H1 (cell line): Measurements from ENCODE around the gene TMC4. TPM values are rescaled to one million over a fixed set of nuclear protein-coding genes. Genes with fewer than 3 reads are reported as not detected.
A peak's percentile ranks its signal among the peaks of the same experiment; 100 is the strongest.

ENCODE experiments used
- CTCF ChIA-PET: fragments of 300-600 bp; sonication (Branson Sonifier 250); formaldehyde crosslinking; loops from one replicate; lab custom pipeline; 2021; ENCODE audit not compliant: partially characterized antibody; lab: Charles Lee
- POLR2A ChIA-PET: fragments of 300-600 bp; sonication (Branson Sonifier 250); formaldehyde crosslinking; loops from one replicate; lab custom pipeline; 2021; ENCODE audit warnings: inconsistent platforms; ENCODE audit not compliant: partially characterized antibody; lab: Charles Lee
- DNase-seq, 2 experiments: peaks; one replicate each; pipeline versions ENCODE4 v3.0.0 to v3.0.0-alpha.2; 2010 to 2022; ENCODE audit warnings: low spot score in 2 of 2, low read depth in 1 of 2, mixed read lengths in 1 of 2
- FAIRE-seq: peaks from 2 replicates; lab custom pipeline; 2011; peaks lifted over from hg19 to GRCh38; lab: Jason Lieb, UNC
- H2AFZ ChIP-seq: 2 replicates; pipeline ENCODE4 v1.8.1; 2012; ENCODE audit warnings: low read length, inconsistent platforms
- H2AK5ac ChIP-seq: 2 replicates; pipeline ENCODE4 v1.6.1; 2013; ENCODE audit warnings: low read depth, low read length
- H2BK120ac ChIP-seq: replicated peaks from 2 replicates; pipeline ENCODE3; 2013; ENCODE audit warnings: low read depth, low read length, inconsistent platforms
- H2BK12ac ChIP-seq: 2 replicates; pipeline ENCODE4 v1.6.1; 2013; ENCODE audit warnings: low read depth, low read length
- H2BK15ac ChIP-seq: 2 replicates; pipeline ENCODE4 v1.6.1; 2013; ENCODE audit warnings: low read length
- H2BK20ac ChIP-seq: 2 replicates; pipeline ENCODE4 v1.6.1; 2013; ENCODE audit warnings: low read length
- H2BK5ac ChIP-seq: 2 replicates; pipeline ENCODE4 v1.6.1; 2013; ENCODE audit warnings: low read depth, low read length
- H3K14ac ChIP-seq: 2 replicates; pipeline ENCODE4 v1.6.1; 2013; ENCODE audit warnings: inconsistent platforms; ENCODE audit not compliant: insufficient read length
- H3K18ac ChIP-seq: 2 replicates; pipeline ENCODE4 v1.6.1; 2013; ENCODE audit warnings: low read length; ENCODE audit errors: extremely low read depth
- H3K23ac ChIP-seq: 2 replicates; pipeline ENCODE4 v1.6.1; 2013; ENCODE audit warnings: inconsistent platforms; ENCODE audit not compliant: insufficient read length
- H3K23me2 ChIP-seq: 2 replicates; pipeline ENCODE4 v1.6.1; 2013; ENCODE audit warnings: low read depth, low read length
- H3K27ac ChIP-seq: 2 replicates; pipeline ENCODE4 v1.6.1; 2011; ENCODE audit warnings: low read depth, low read length, inconsistent platforms
- H3K27me3 ChIP-seq, 4 experiments: replicated peaks in 1 of 4; 1 replicate in 1 of 4; 2 replicates in 3 of 4; pipeline versions ENCODE4 v1.6.1 to v1.8.1; 2011 to 2013; ENCODE audit warnings: low read length in 3 of 4, mild to moderate bottlenecking in 3 of 4, inconsistent platforms in 2 of 4, mixed read lengths in 2 of 4, moderate library complexity in 1 of 4; ENCODE audit not compliant: control insufficient read depth in 3 of 4, insufficient read depth in 3 of 4; ENCODE audit errors: extremely low read depth in 1 of 4
- H3K36me3 ChIP-seq, 4 experiments: 2 replicates each; pipeline versions ENCODE4 v1.6.1 to v1.8.1; 2011 to 2013; ENCODE audit warnings: mild to moderate bottlenecking in 4 of 4, low read length in 3 of 4, moderate library complexity in 2 of 4, control low read depth in 1 of 4, inconsistent platforms in 1 of 4; ENCODE audit not compliant: insufficient read depth in 4 of 4, control insufficient read depth in 2 of 4
- H3K4ac ChIP-seq: replicated peaks from 2 replicates; pipeline ENCODE3; 2013; ENCODE audit warnings: low read length, low read depth, mixed read lengths, inconsistent platforms; ENCODE audit not compliant: insufficient read length
- H3K4me1 ChIP-seq, 4 experiments: replicated peaks in 1 of 4; 1 replicate in 1 of 4; 2 replicates in 3 of 4; pipeline versions ENCODE4 v1.6.1 to v1.8.1; 2011 to 2013; ENCODE audit warnings: low read length in 3 of 4, inconsistent platforms in 2 of 4, mixed read lengths in 1 of 4; ENCODE audit not compliant: insufficient read depth in 4 of 4, control insufficient read depth in 3 of 4
- H3K4me2 ChIP-seq, 2 experiments: 2 replicates each; pipeline versions ENCODE4 v1.6.1 to v1.8.1; 2011 to 2013; ENCODE audit warnings: low read depth in 2 of 2, low read length in 2 of 2, control low read depth in 1 of 2, inconsistent platforms in 1 of 2, mild to moderate bottlenecking in 1 of 2; ENCODE audit not compliant: insufficient read depth in 1 of 2
- H3K4me3 ChIP-seq, 4 experiments: fragments of 200-600, 300-600 bp in 1 of 4; sonication (generic), shearing (Covaris generic), sonication (Bioruptor Twin) in 1 of 4; 2 replicates each; pipeline versions ENCODE4 v1.5.1 to v1.8.1; 2011 to 2016; ENCODE audit warnings: low read length in 4 of 4, low read depth in 3 of 4, control low read depth in 2 of 4, inconsistent platforms in 2 of 4, mild to moderate bottlenecking in 2 of 4, mixed read lengths in 1 of 4, moderate library complexity in 1 of 4; ENCODE audit not compliant: insufficient read depth in 2 of 4; ENCODE audit errors: extremely low read depth in 1 of 4
- H3K56ac ChIP-seq: replicated peaks from 2 replicates; pipeline ENCODE3; 2013; ENCODE audit warnings: low read depth, mild to moderate bottlenecking, mixed read lengths, low read length, inconsistent platforms; ENCODE audit not compliant: insufficient read length
- H3K79me1 ChIP-seq: 2 replicates; pipeline ENCODE4 v1.6.1; 2013; ENCODE audit warnings: low read depth, low read length, control low read depth
- H3K79me2 ChIP-seq, 2 experiments: 2 replicates each; pipeline versions ENCODE4 v1.6.1 to v1.8.1; 2012 to 2013; ENCODE audit warnings: low read length in 2 of 2, mild to moderate bottlenecking in 2 of 2, inconsistent platforms in 1 of 2; ENCODE audit not compliant: insufficient read depth in 2 of 2, control insufficient read depth in 1 of 2
- H3K9ac ChIP-seq, 4 experiments: replicated peaks in 1 of 4; 1 replicate in 1 of 4; 2 replicates in 3 of 4; pipeline versions ENCODE4 v1.6.1 to v1.8.1; 2011 to 2013; ENCODE audit warnings: low read depth in 3 of 4, low read length in 3 of 4, control low read depth in 2 of 4, mild to moderate bottlenecking in 2 of 4, moderate library complexity in 2 of 4, inconsistent platforms in 1 of 4; ENCODE audit errors: extremely low read depth in 1 of 4
- H3K9me3 ChIP-seq, 2 experiments: 2 replicates each; pipeline versions ENCODE4 v1.6.1 to v1.8.1; 2012 to 2013; ENCODE audit warnings: mild to moderate bottlenecking in 2 of 2, moderate library complexity in 2 of 2, control low read depth in 1 of 2, inconsistent platforms in 1 of 2, low read depth in 1 of 2, low read length in 1 of 2, mixed read lengths in 1 of 2; ENCODE audit not compliant: insufficient read depth in 2 of 2
- H4K20me1 ChIP-seq, 2 experiments: replicated peaks in 1 of 2; 2 replicates each; pipeline versions ENCODE3 to v1.8.1; 2011 to 2013; ENCODE audit warnings: inconsistent platforms in 2 of 2, low read length in 2 of 2, mild to moderate bottlenecking in 1 of 2; ENCODE audit not compliant: insufficient read depth in 2 of 2, control insufficient read depth in 1 of 2
- H4K5ac ChIP-seq: 2 replicates; pipeline ENCODE4 v1.6.1; 2013; ENCODE audit warnings: low read length, low read depth, mixed read lengths, inconsistent platforms; ENCODE audit not compliant: insufficient read length
- H4K8ac ChIP-seq: 2 replicates; pipeline ENCODE4 v1.8.0; 2013; ENCODE audit warnings: mild to moderate bottlenecking, moderate library complexity, low read length, inconsistent platforms; ENCODE audit not compliant: insufficient read depth; ENCODE audit errors: extremely low read depth
- H4K91ac ChIP-seq: replicated peaks from 2 replicates; pipeline ENCODE3; 2013; ENCODE audit warnings: low read length, mixed read lengths, inconsistent platforms; ENCODE audit not compliant: insufficient read length
- CHD2 ChIP-seq: IDR thresholded peaks from 2 replicates; pipeline ENCODE4 v1.6.1; 2012; ENCODE audit warnings: low read length, improper control_type of control experiment
- SP4 ChIP-seq: IDR thresholded peaks from 2 replicates; pipeline ENCODE4 v1.6.1; 2012; ENCODE audit warnings: low read length, inconsistent platforms
- WGBS, 2 experiments: shearing (Covaris generic) in 1 of 2; methylation state at CpG; one replicate each; pipeline versions ENCODE4 v1.1.6 to v1.1.7; 2013 to 2015; ENCODE audit warnings: low lambda C conversion rate in 2 of 2, mixed read lengths in 2 of 2, inconsistent platforms in 1 of 2, low coverage in 1 of 2, missing lambda C conversion rate in 1 of 2; ENCODE audit not compliant: insufficient replicate concordance in 2 of 2, insufficient coverage in 1 of 2, insufficient read length in 1 of 2; ENCODE audit errors: extremely low coverage in 1 of 2, missing lambda C conversion rate in 1 of 2; 5-methylcytosine and 5-hydroxymethylcytosine counted together
- polyA plus RNA-seq, 7 experiments: library from polyadenylated mRNA; depleted of rRNA in 3 of 7; stranded (reverse) in 5 of 7; unstranded in 2 of 7; fragments of >200 nt in 5 of 7; fragments of 200-250 nt in 2 of 7; gene quantifications; 1 replicate in 5 of 7; 2 replicates in 1 of 7; 4 replicates in 1 of 7; pipeline versions ENCODE4 v1.2.1 to v1.2.3, GENCODE V29; 2011 to 2013; ENCODE audit warnings: missing spikeins in 2 of 7, mixed read lengths in 2 of 7
- total RNA-seq: library from RNA; stranded (reverse); fragmentation: NEBNext Ultra II Directional; extraction: Animal tissue kit (Norgen Biotek cat#: 25700); gene quantifications from 2 replicates; pipeline ENCODE4 v1.2.1, GENCODE V29; 2021

Gene TMC4
- total and polyA plus RNA-seq, 2 of the 8 experiments (the other 6 are each of a cell fraction or from before 2014, with no cell fraction given): 5.5 to 6.3 TPM

DNA sequence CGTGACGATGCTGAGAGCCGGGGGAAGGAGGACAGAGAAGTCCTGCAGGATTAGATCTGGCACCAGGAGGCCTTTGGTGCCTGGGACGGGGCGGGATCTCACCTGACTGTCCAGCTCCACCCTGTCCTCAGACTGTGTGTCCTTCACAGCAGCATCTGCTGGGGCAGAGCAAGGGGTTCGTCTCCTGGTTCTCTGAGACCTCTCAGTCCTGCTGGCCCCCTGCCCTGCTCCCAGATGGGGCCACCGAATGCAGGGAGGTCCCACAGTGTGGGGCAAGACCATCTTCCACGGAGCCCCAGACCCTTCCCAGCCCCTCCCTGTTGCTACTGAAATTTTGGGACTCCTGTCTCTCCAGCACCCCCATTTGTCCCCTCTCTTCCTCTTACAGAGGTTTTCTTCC, 45.3 kb upstream of the TMC4 start:
- H3K14ac ChIP-seq: no peak overlapping the region
- CTCF ChIA-PET: no interaction called here
- no peaks in the 10 kb centered on the region for H3K27me3 ChIP-seq
- no peak overlapping the region for H4K91ac ChIP-seq
- WGBS, 2 experiments: 88% methylated on average over 7 of the region's 8 CpGs; no CpG with 5 or more reads in 1 of the 2 experiments
- no peak overlapping the region for H3K4ac ChIP-seq
- TF ChIP-seq SP4 (no peak), CHD2 (no peak)
- TF ChIP-seq, all 59 proteins: peak for 0
- H3K56ac ChIP-seq: no peak overlapping the region
- H2BK5ac ChIP-seq: no peak overlapping the region
- H3K4me3 ChIP-seq: no peak overlapping the region
- no peaks in the 10 kb centered on the region for H3K23me2 ChIP-seq
- no peak overlapping the region for H3K4me2 ChIP-seq
- H3K27ac ChIP-seq: no peak overlapping the region
- no peaks in the 10 kb centered on the region for H3K79me2 ChIP-seq
- H2BK20ac ChIP-seq: no peak overlapping the region
- DNase-seq: no peak
- H2BK12ac ChIP-seq: no peak overlapping the region
- no peaks in the 10 kb centered on the region for H3K9me3 ChIP-seq
- no peak overlapping the region for H2AK5ac ChIP-seq
- no peaks in the 10 kb centered on the region for H3K36me3 ChIP-seq
- H3K18ac ChIP-seq: no peak overlapping the region
- H3K23ac ChIP-seq: no peak overlapping the region
- no peak overlapping the region for H2AFZ ChIP-seq
- POLR2A ChIA-PET: interaction anchor here (2.9 to 23.4 kb wide), 2 partner anchors 11 to 29 kb away, joined by 34 to 909 read pairs; partner anchors contain the start of genes MBOAT7, RPS9 and TSEN34
- H2BK15ac ChIP-seq: no peak overlapping the region
- H4K8ac ChIP-seq: peak overlapping the region; percentile 57; the same call in 1 of the 2 replicates
- H2BK120ac ChIP-seq: no peak overlapping the region
- no peaks in the 10 kb centered on the region for H4K20me1 ChIP-seq
- peaks cover 0 to 1% (median 0%) of the 10 kb centered on the region in 4 experiments; a peak in 2 of 7 replicates for H3K4me1 ChIP-seq
- no peak overlapping the region for H3K9ac ChIP-seq
- no peaks in the 10 kb centered on the region for H3K79me1 ChIP-seq
- no peak overlapping the region for H4K5ac ChIP-seq
- no peak for FAIRE-seq
